Fibroblast of villous mesenchyme (primary cell): ENCODE results near the gene MIPEP. TPM values are rescaled to one million over a fixed set of nuclear protein-coding genes. Genes with fewer than 3 reads are reported as not detected.

Experiments
- DNase-seq: peaks from one replicate; pipeline ENCODE4 v3.0.0-alpha.2; 2010; ENCODE audit warnings: low read depth
- H3K4me3 ChIP-seq: 2 replicates; pipeline ENCODE4 v1.5.1; 2011; ENCODE audit warnings: low read depth, mild to moderate bottlenecking, low read length
- total RNA-seq: library from RNA; depleted of rRNA; stranded (reverse); fragments of >200 nt; gene quantifications from 2 replicates; pipeline ENCODE4 v1.2.3, GENCODE V29; 2012
- TF ChIP-seq, protein P1 (sequence below): IDR thresholded peaks from 2 replicates; pipeline ENCODE4 v1.5.1; 2012; ENCODE audit warnings: low read depth, mild to moderate bottlenecking, low read length; ENCODE audit not compliant: insufficient read depth

The MIPEP gene
- total RNA-seq, 1 donor: 38.9 TPM

DNA sequence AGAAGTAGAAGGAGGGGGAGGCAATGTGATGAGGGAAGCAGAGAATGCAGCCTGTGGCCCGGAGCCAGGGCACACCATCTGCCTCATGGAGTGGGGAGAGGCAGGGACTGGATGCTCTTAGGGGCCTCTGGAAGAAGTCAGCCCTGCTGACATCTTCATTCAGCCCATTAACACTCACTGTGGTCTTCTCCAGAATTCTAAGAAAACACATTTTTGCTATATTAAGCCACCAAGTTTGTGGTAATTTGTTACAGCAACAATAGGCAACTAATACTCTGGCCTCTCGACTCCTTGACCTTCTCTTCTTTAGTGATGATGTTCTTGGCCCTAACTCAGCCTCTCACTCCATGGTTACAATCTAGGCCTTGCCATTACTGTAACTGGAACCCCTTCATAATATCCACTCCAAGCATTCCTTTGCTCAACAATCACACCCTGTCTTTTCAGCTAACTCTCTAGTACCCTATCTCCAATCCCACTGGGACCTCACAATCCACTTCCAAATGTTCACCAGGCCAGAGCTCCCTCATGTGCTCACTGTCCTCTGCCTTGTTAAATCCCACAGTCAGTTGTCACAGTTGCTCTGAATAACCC is 98.5 kb downstream of the MIPEP start:
- no peak overlapping the region for H3K4me3 ChIP-seq
- DNase-seq: peak; percentile 84
- TF ChIP-seq, protein P1, sequence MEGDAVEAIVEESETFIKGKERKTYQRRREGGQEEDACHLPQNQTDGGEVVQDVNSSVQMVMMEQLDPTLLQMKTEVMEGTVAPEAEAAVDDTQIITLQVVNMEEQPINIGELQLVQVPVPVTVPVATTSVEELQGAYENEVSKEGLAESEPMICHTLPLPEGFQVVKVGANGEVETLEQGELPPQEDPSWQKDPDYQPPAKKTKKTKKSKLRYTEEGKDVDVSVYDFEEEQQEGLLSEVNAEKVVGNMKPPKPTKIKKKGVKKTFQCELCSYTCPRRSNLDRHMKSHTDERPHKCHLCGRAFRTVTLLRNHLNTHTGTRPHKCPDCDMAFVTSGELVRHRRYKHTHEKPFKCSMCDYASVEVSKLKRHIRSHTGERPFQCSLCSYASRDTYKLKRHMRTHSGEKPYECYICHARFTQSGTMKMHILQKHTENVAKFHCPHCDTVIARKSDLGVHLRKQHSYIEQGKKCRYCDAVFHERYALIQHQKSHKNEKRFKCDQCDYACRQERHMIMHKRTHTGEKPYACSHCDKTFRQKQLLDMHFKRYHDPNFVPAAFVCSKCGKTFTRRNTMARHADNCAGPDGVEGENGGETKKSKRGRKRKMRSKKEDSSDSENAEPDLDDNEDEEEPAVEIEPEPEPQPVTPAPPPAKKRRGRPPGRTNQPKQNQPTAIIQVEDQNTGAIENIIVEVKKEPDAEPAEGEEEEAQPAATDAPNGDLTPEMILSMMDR: no peak

DNA sequence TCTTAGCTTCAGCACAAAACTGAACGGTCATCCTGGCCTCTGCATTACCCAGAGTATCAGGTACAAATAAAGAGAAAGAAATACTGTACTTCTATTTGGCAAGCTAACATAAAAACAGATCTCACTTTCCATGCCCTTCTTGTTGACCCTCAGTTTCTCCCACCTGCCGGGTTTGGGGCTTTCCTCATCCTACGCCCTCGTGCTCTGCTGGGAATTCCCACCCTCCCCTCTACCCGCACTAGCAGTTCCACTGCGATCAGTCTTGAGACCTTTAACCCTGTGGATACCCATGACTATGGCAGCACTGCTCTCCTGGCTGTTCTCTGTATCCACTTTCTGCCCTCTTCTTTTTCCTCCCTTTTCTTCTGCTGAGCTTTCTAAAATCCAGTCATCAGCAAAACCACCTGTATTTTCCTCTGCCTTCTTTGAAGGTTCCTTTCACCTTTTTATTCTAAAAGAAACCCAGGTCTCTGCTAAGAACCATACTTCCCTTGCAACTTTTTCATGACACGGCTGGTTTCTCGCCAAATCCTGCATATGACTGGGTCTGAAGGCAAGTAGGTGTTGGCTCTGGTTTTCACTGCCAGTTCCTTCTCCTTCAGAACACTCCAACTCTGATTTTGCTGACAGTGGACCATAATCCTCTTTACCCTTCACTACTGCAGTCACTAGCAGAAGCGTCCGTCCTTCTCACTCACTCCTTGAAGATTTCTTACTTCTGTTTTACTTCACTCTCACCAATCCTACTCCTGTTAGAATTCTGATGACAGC is 99.4 kb downstream of the MIPEP start:
- no peak overlapping the region for H3K4me3 ChIP-seq
- DNase-seq: peak; percentile 23
- TF ChIP-seq, protein P1: no peak

DNA sequence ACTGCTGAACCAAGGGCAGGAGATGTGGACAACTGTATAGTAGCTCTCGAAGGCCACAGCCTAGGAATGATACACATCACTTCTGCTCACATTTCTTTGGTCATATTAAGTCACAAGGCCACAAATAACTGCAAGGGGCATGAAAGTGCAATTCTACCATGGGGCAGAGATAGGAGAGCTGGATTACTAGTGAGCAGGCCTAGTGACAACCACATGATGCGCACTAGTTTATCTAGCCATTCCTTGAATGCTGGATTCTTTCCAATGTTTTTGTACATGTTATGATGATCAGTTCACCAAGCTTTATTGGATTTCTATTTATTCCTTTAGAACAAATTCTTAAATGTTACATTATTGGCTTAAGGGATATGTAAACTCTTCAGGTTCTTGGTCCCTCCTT is 100.7 kb downstream of the MIPEP start:
- no peak for DNase-seq
- TF ChIP-seq, protein P1: no peak
- no peak overlapping the region for H3K4me3 ChIP-seq

DNA sequence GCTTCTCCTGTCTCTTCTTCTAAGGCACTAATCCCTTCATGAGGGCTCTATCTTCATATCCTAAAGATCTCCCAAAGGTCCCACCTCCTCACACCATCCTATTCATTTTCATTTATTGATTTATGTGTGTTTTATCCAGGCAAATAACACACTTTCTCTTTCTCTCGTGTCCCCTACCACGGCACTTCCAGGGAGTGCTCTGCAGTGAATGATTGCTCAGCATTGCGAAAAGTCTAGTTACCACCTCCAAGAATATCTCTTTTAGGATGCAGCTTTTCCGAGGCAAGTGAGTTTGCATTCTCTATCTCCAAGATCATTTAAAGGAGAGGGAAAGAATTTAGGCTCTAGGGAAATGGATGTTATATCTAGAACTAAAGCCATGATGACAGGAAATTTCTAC is 101.7 kb downstream of the MIPEP start:
- H3K4me3 ChIP-seq: no peak overlapping the region
- TF ChIP-seq, protein P1: no peak
- DNase-seq: peak; percentile 20

DNA sequence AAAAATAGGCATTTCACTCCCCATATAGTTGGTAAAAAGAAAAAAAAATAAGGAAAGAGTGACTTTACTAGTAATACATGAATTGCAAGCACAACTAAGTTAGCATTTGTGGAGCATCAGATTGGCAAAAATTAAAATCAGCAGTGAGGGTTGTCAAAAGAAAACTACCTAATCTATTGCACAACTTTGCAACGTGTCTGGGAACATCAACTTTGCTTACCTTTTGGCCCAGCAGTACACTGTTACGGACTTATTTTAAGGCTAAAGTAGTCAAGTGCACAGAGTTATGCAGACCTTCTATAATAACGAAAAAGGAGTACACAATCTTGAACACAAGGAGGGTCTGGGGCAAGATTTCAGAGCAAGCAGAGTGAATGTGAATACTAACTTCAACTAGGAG is 102.6 kb downstream of the MIPEP start:
- TF ChIP-seq, protein P1: no peak
- H3K4me3 ChIP-seq: no peak overlapping the region
- DNase-seq: no peak

DNA sequence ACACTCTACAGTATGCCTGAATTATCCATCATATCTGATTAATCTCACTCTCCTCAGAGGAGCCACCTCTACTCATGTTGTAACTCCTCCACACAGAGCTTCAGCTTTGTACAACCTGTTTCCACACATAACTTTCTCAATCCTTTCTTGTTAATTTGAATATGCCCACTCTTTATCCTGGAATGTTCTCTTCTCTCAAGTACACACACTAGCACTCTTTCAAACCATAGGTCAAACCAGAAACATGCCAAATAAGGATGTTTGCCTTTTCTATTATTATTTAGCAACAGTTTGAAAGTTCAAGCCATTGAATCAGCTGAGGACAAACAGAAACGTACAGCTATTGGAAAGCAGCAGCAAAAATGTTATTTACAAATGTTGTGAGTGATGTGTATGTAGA is 110.3 kb downstream of the MIPEP start:
- TF ChIP-seq, protein P1: no peak
- DNase-seq: peak; percentile 90
- no peak overlapping the region for H3K4me3 ChIP-seq
